Osteoblast (primary cell): ENCODE results near the gene GRM5. TPM values are rescaled to one million over a fixed set of nuclear protein-coding genes. Genes with fewer than 3 reads are reported as not detected.

Experiments used
- DNase-seq: peaks from one replicate; pipeline ENCODE4 v3.0.0; 2011; ENCODE audit warnings: low spot score, mixed read lengths; ENCODE audit not compliant: insufficient read length; ENCODE audit errors: missing footprints
- H2AFZ ChIP-seq: 2 replicates; pipeline ENCODE4 v1.6.0; 2011; ENCODE audit warnings: mild to moderate bottlenecking, low read length
- H3K27ac ChIP-seq: 2 replicates; pipeline ENCODE4 v1.5.1; 2011; ENCODE audit warnings: mild to moderate bottlenecking, low read depth, low read length, moderate library complexity
- H3K27me3 ChIP-seq: 2 replicates; pipeline ENCODE4 v1.6.0; 2012; ENCODE audit warnings: mild to moderate bottlenecking, control low read depth, inconsistent platforms, low read length, moderate library complexity; ENCODE audit not compliant: insufficient read depth
- H3K36me3 ChIP-seq: 2 replicates; pipeline ENCODE4 v1.5.1; 2011; ENCODE audit warnings: mild to moderate bottlenecking, low read length, control low read depth, moderate library complexity; ENCODE audit not compliant: insufficient read depth
- H3K4me1 ChIP-seq: 2 replicates; pipeline ENCODE4 v1.5.1; 2011; ENCODE audit warnings: mild to moderate bottlenecking, low read length, control low read depth, moderate library complexity; ENCODE audit not compliant: insufficient read depth
- H3K4me2 ChIP-seq: 2 replicates; pipeline ENCODE4 v1.6.0; 2011; ENCODE audit warnings: mild to moderate bottlenecking, low read length; ENCODE audit not compliant: insufficient read depth
- H3K4me3 ChIP-seq: fragments of 200-600 bp; sonication (generic); 3 replicates; pipeline ENCODE4 v1.5.1; 2012; ENCODE audit warnings: mild to moderate bottlenecking, low read length, inconsistent platforms; ENCODE audit not compliant: insufficient read depth
- H3K79me2 ChIP-seq: 2 replicates; pipeline ENCODE4 v1.6.0; 2012; ENCODE audit warnings: mild to moderate bottlenecking, low read length, control low read depth, inconsistent platforms; ENCODE audit not compliant: insufficient read depth
- H3K9me3 ChIP-seq: 2 replicates; pipeline ENCODE4 v1.5.1; 2011; ENCODE audit warnings: low read depth, low read length, control low read depth
- H4K20me1 ChIP-seq: 2 replicates; pipeline ENCODE4 v1.6.0; 2012; ENCODE audit warnings: mild to moderate bottlenecking, low read length, control low read depth; ENCODE audit not compliant: insufficient read depth
- CTCF ChIP-seq: IDR thresholded peaks from 2 replicates; pipeline ENCODE4 v1.5.1; 2011; ENCODE audit warnings: mild to moderate bottlenecking, low read depth, low read length, moderate library complexity; ENCODE audit errors: extremely low read depth
- total RNA-seq: library from RNA; depleted of rRNA; stranded (reverse); fragments of >200 nt; gene quantifications from 2 replicates; pipeline ENCODE4 v1.2.3, GENCODE V29; 2012

The GRM5 gene
- total RNA-seq, 1 donor, result not detected

GRCh38 chr11:88819616-88820015 is 246.2 kb downstream of the GRM5 start:
- no peak for DNase-seq
- no peak for TF ChIP-seq CTCF

GRCh38 chr11:88818978-88819377 is 246.8 kb downstream of the GRM5 start:
- Histone ChIP-seq H3K9me3 (no peaks in the 10 kb centered on the region), H3K4me3 (no peak overlapping the region), H3K79me2 (no peaks in the 10 kb centered on the region), H3K27me3 (no peaks in the 10 kb centered on the region), H2AFZ (no peak overlapping the region), H3K36me3 (no peaks in the 10 kb centered on the region), H3K4me2 (no peak overlapping the region), H3K27ac (no peak overlapping the region), H4K20me1 (no peaks in the 10 kb centered on the region), H3K4me1 (no peaks in the 10 kb centered on the region)
- TF ChIP-seq CTCF, result no peak
- no peak for DNase-seq

More at GRCh38 chr11:88819616-88820015, 246.2 kb downstream of the GRM5 start:
- no peaks in the 10 kb centered on the region for H3K4me1 ChIP-seq
- no peak overlapping the region for H3K4me3 ChIP-seq
- no peak overlapping the region for H3K4me2 ChIP-seq
- no peak overlapping the region for H2AFZ ChIP-seq
- H3K27me3 ChIP-seq, result no peaks in the 10 kb centered on the region
- H4K20me1 ChIP-seq, result no peaks in the 10 kb centered on the region
- no peaks in the 10 kb centered on the region for H3K9me3 ChIP-seq
- no peaks in the 10 kb centered on the region for H3K36me3 ChIP-seq
- H3K27ac ChIP-seq, result no peak overlapping the region
- no peaks in the 10 kb centered on the region for H3K79me2 ChIP-seq

- no peaks in the 10 kb centered on the region for H3K27me3 ChIP-seq
- H3K9me3 ChIP-seq, result no peaks in the 10 kb centered on the region
- H3K4me1 ChIP-seq, result no peaks in the 10 kb centered on the region
- TF ChIP-seq CTCF, result no peak
- H3K4me3 ChIP-seq, result no peak overlapping the region
- H4K20me1 ChIP-seq, result no peaks in the 10 kb centered on the region
- H3K36me3 ChIP-seq, result no peaks in the 10 kb centered on the region
- H3K4me2 ChIP-seq, result no peak overlapping the region
- no peak overlapping the region for H2AFZ ChIP-seq
- H3K27ac ChIP-seq, result no peak overlapping the region
- DNase-seq, result no peak
- H3K79me2 ChIP-seq, result no peaks in the 10 kb centered on the region
Measured at GRCh38 chr11:88815505-88815904, 250.3 kb downstream of the GRM5 start.

GRCh38 chr11:88814076-88814475 is 251.7 kb downstream of the GRM5 start:
- Histone ChIP-seq H3K79me2 (no peaks in the 10 kb centered on the region), H3K4me1 (no peaks in the 10 kb centered on the region), H3K36me3 (no peaks in the 10 kb centered on the region), H2AFZ (no peak overlapping the region), H4K20me1 (no peaks in the 10 kb centered on the region), H3K27ac (no peak overlapping the region), H3K4me3 (no peak overlapping the region), H3K4me2 (no peak overlapping the region), H3K9me3 (no peaks in the 10 kb centered on the region), H3K27me3 (no peaks in the 10 kb centered on the region)
- DNase-seq, result no peak
- TF ChIP-seq CTCF, result no peak
